Suprapubic skin (tissue), 3 donors: ENCODE data around the gene KLHDC7B.

Experiments
- CTCF ChIP-seq, 2 donors: fragments of 200-600 bp in 1 of 2; fragments of 450-650 bp in 1 of 2; sonication (generic) in 1 of 2; IDR thresholded peaks; one replicate each; pipeline ENCODE4 v1.5.1; 2016 to 2019; ENCODE audit warnings: antibody characterized with exemption in 2 of 2, mild to moderate bottlenecking in 1 of 2, moderate library complexity in 1 of 2
- EP300 ChIP-seq: sonication (generic); formaldehyde crosslinking; IDR thresholded peaks from one replicate; pipeline ENCODE4 v1.6.1; 2017; ENCODE audit warnings: antibody characterized with exemption
- POLR2A ChIP-seq, 2 donors: fragments of 450-650 bp; IDR thresholded peaks; one replicate each; pipeline ENCODE4 v1.6.1; 2017; ENCODE audit warnings: antibody characterized with exemption in 2 of 2, mild to moderate bottlenecking in 2 of 2, moderate library complexity in 2 of 2

DNA sequence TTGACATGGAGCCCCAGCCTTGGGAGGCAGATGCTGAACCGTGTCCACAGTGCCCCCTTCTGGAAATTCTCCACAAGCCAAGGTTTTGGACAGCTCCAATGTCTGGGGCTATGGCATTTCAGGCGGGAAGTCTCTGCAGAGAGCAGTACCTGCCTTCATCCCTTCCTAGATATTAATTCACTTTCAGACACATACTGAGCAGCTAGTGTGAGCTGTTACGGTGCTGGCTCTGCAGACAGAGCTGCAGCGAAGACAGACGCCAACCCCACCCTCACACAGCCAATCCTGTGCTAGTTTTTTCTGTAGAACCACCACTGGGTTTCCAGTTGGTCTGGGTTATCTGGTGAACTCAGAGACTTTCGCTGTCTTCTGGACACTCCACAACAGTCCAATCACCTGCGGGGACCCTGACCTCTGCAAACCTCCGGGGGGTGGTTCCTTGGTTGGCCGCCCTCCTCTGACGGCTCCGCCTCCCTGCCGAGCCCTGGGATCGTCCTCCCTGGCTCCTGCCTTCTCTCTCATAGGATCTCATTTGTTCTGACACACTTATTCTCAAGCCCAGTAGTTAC, 47.3 kb upstream of the KLHDC7B start:
- TF ChIP-seq CTCF (IDR thresholded peaks at IDR 0.05) (peak; percentile 9 to 37), POLR2A (IDR thresholded peaks at IDR 0.05) (no peak), EP300 (no peak)
